ENCODE data around the gene U2AF2. TPM values are rescaled to one million over a fixed set of nuclear protein-coding genes. Genes with fewer than 3 reads are reported as not detected.
A peak's percentile ranks its signal among the peaks of the same experiment; 100 is the strongest.

U2AF2 gene
- total RNA-seq, 1 donor from 2014 or later: 216 TPM

DNA sequence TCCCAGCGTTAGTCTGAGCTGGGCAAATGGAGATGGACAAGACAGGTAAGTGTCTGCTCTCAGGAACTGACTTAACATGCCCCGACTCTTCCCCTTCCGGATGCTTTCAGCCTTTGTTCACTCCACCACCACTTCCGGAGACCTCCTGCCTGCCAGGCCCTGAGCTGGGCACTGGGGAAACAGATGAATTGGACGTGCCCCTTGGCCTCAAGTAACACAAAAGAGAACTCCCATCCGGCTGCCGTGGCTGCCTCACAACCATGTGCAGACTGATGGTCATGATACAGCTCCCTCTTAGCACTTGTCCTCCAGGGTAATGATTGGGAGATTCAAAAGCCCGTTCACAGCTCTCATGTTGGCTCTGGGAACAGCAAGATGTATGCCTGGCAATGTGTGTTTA is 37.4 kb upstream of the U2AF2 start:
- Mint-ChIP-seq H3K27ac (ENCODE audit: unreplicated experiment) (no peak overlapping the region), H3K4me3 (ENCODE audit: unreplicated experiment) (no peak overlapping the region), H3K9me3 (ENCODE audit: unreplicated experiment) (peaks cover 8% of the 10 kb centered on the region), H3K36me3 (ENCODE audit: unreplicated experiment) (peaks cover 12% of the 10 kb centered on the region), H3K4me1 (ENCODE audit: low read depth, unreplicated experiment) (no peaks in the 10 kb centered on the region), H3K27me3 (ENCODE audit: unreplicated experiment) (peaks cover 12% of the 10 kb centered on the region)
- TF ChIP-seq, protein P1, sequence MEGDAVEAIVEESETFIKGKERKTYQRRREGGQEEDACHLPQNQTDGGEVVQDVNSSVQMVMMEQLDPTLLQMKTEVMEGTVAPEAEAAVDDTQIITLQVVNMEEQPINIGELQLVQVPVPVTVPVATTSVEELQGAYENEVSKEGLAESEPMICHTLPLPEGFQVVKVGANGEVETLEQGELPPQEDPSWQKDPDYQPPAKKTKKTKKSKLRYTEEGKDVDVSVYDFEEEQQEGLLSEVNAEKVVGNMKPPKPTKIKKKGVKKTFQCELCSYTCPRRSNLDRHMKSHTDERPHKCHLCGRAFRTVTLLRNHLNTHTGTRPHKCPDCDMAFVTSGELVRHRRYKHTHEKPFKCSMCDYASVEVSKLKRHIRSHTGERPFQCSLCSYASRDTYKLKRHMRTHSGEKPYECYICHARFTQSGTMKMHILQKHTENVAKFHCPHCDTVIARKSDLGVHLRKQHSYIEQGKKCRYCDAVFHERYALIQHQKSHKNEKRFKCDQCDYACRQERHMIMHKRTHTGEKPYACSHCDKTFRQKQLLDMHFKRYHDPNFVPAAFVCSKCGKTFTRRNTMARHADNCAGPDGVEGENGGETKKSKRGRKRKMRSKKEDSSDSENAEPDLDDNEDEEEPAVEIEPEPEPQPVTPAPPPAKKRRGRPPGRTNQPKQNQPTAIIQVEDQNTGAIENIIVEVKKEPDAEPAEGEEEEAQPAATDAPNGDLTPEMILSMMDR (IDR thresholded peaks at IDR 0.05; ENCODE audit: partially characterized antibody, unreplicated experiment): no peak
- DNase-seq: no peak

DNA sequence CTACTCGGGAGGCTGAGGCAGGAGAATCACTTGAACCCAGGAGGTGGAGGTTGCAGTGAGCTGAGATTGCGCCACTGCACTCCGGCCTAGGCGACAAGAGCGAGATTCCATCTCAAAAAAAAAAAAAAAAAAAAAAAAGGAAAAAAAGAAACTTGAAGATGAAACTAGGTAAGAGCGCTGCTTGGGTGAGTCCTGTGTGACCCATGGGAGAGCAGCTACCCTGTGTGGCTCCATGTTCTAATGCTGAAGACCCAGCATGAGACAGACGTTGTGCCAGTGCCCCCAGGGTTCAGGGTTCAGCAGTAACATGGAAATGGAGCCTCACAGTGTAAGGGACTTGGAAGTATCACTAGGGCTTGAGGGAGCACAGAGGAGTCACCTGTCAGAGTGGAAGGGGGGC is 36.4 kb upstream of the U2AF2 start:
- no peak for DNase-seq
- H3K27ac Mint-ChIP-seq (ENCODE audit: unreplicated experiment): peak overlapping the region; percentile 22
- H3K27me3 Mint-ChIP-seq (ENCODE audit: unreplicated experiment): peaks cover 7% of the 10 kb centered on the region
- TF ChIP-seq, protein P1 (IDR thresholded peaks at IDR 0.05; ENCODE audit: partially characterized antibody, unreplicated experiment): no peak
- H3K4me1 Mint-ChIP-seq (ENCODE audit: low read depth, unreplicated experiment): no peaks in the 10 kb centered on the region
- H3K4me3 Mint-ChIP-seq (ENCODE audit: unreplicated experiment): no peak overlapping the region
- H3K9me3 Mint-ChIP-seq (ENCODE audit: unreplicated experiment): peaks cover 11% of the 10 kb centered on the region
- peaks cover 14% of the 10 kb centered on the region for H3K36me3 Mint-ChIP-seq (ENCODE audit: unreplicated experiment)

DNA sequence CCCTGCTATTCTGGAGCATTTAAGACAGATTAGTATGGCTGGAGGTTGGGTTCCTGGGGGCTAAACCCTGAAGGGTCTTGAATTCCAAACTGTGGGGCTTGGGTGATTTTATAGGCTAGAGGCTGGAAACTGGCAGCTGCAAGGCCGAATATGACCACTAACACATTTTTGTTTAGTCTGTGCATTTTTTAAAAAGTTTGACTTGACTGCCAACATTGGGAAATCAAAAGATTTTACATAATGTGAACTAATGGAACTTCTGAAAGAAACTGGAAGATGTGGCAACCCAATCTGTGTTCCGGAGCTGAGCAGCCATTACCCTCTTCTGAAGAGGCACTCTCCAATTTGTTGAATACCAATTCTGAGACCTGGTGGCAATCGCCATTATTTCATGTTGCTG is 35.5 kb upstream of the U2AF2 start:
- peaks cover 19% of the 10 kb centered on the region for H3K36me3 Mint-ChIP-seq (ENCODE audit: unreplicated experiment)
- peaks cover 17% of the 10 kb centered on the region for H3K9me3 Mint-ChIP-seq (ENCODE audit: unreplicated experiment)
- peak overlapping the region; percentile 8 for H3K27ac Mint-ChIP-seq (ENCODE audit: unreplicated experiment)
- TF ChIP-seq, protein P1 (IDR thresholded peaks at IDR 0.05; ENCODE audit: partially characterized antibody, unreplicated experiment): no peak
- H3K4me3 Mint-ChIP-seq (ENCODE audit: unreplicated experiment): no peak overlapping the region
- no peaks in the 10 kb centered on the region for H3K4me1 Mint-ChIP-seq (ENCODE audit: low read depth, unreplicated experiment)
- peaks cover 11% of the 10 kb centered on the region for H3K27me3 Mint-ChIP-seq (ENCODE audit: unreplicated experiment)
- no peak for DNase-seq

DNA sequence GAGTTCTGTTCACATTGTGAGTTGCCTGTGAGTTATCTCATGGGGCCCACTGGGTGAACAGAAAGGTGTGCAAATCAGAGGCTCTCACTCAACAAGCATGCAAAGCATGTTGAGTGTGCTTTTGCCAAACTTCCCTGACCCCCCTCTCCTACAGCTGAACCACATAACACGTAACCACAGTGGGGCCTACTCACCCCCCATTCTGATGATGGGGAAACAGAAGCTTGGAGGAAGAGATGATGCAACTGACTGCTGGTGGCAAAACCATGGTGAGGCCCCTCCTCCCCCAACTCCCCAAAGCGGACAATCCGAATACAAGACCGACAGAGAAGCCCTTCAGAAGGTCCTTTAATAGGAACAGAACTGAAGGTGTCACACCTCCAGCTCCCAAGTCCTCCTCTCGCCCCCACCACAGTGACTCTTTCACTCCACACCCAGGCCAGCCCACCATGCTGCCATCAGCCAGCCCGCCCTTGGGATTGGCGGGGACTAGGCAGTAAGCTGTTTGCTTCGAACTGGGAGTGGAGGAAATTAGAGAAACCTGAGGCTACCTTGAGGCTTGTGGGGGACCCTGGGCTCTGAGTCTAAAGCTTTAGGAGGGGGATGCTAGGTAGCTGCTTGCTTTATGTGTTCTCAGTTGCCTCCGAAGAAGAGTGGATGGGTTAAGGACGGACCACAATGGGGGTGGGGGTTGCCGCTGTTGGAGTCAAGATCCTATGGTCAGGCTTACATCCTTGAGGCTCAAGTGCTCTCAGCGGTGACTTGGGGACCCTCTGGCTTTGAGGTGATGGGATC is 34.2 kb upstream of the U2AF2 start:
- DNase-seq: no peak
- Mint-ChIP-seq H3K4me1 (ENCODE audit: low read depth, unreplicated experiment) (no peaks in the 10 kb centered on the region), H3K4me3 (ENCODE audit: unreplicated experiment) (no peak overlapping the region), H3K27ac (ENCODE audit: unreplicated experiment) (no peak overlapping the region), H3K27me3 (ENCODE audit: unreplicated experiment) (peaks cover 11% of the 10 kb centered on the region), H3K9me3 (ENCODE audit: unreplicated experiment) (peaks cover 17% of the 10 kb centered on the region), H3K36me3 (ENCODE audit: unreplicated experiment) (peaks cover 19% of the 10 kb centered on the region)
- TF ChIP-seq, protein P1 (IDR thresholded peaks at IDR 0.05; ENCODE audit: partially characterized antibody, unreplicated experiment): no peak

DNA sequence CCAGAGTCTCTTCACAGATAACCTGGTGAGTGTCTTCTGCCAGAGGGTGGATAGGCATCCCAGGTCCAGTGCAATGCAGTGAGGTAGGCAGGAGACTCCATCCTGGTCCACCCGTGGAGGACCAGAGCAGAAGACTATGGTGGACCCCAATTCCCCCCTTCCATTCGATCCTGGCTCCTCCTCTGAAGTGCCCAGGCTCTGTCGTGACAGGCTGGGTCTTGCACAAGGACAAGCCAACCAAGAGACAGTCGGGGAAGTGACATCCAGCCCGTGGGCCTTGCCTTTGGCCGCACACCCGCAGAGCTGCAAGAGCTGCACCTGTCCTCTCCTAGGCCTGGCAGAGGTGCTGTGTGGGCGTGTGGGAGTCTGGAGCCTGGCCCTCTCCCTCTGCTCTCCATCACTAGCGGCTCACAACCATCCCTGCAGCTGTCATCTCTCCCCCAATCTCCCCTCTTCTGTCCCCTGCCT is 33.6 kb upstream of the U2AF2 start:
- no peak for DNase-seq
- Mint-ChIP-seq H3K36me3 (ENCODE audit: unreplicated experiment) (peaks cover 19% of the 10 kb centered on the region), H3K4me3 (ENCODE audit: unreplicated experiment) (no peak overlapping the region), H3K27me3 (ENCODE audit: unreplicated experiment) (peaks cover 11% of the 10 kb centered on the region), H3K4me1 (ENCODE audit: low read depth, unreplicated experiment) (no peaks in the 10 kb centered on the region), H3K27ac (ENCODE audit: unreplicated experiment) (no peak overlapping the region), H3K9me3 (ENCODE audit: unreplicated experiment) (peaks cover 17% of the 10 kb centered on the region)
- TF ChIP-seq, protein P1 (IDR thresholded peaks at IDR 0.05; ENCODE audit: partially characterized antibody, unreplicated experiment): no peak

Data from glutamatergic neuron (in vitro differentiated cells).